HG03039 (cell line): Measurements from ENCODE around the gene CXXC5.

Source experiments
- ATAC-seq: cut with Tn5 transposase; IDR thresholded peaks from one replicate; pipeline ENCODE4 v1.9.1; 2021; ENCODE audit warnings: mild to moderate bottlenecking, moderate library complexity; ENCODE audit not compliant: unreplicated experiment

Gene CXXC5

DNA sequence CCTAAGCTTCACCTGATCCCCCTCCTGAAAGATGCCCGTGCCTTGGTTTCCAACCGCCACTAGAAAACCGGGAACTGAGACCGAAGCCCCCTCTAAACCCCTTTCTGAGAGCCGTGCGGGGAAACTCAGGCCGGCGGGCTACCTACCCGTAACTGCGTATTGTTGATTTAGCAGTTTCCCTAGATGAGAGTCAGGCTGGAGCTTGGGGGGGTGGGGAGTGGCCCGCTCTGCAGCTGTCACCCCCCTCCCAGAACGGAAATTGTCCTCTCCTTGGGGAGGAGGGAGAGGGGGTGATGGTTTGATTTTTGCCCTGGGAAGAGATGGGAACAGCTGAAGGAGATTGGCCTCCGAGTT lies 2.5 kb downstream of the CXXC5 start:
- no peak for ATAC-seq

DNA sequence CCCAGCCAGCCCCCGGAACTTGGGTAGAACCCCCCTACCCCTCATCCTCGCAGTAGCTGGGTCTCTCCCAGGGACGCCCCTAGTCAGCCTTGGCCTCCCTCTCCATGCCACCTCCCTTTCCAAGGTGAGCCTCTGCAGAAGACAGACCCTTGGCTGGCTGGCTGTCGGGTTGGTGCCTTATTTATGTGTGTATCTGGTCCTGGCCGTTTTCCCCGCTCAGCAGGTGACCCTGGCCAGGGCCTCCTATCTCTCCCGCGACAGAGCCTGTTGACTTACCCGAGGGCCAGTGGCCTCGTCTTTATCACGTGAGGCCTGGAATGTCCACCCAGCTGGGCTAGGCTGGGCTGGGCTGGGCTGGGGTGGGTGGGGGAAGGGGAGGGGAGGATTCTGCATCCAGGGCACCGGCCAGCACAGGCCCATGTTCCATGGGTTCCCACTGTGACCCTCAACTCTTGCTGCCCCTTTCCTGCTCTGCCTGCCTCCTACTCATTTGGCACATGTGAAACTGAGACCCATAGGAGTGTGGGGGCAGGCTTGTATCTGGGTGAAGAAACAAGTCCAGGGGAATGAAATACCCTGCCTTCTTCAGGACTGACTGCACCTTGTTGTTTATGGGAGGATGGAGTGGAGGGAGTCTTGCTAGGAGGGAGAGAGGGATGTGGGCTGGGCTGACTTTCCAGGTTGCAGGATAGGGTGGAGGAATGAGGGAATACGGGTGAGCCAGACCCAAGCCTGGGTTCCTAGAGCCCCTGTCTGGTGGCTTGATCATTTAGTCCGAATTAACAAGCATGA lies 3.1 kb downstream of the CXXC5 start:
- ATAC-seq: no peak

DNA sequence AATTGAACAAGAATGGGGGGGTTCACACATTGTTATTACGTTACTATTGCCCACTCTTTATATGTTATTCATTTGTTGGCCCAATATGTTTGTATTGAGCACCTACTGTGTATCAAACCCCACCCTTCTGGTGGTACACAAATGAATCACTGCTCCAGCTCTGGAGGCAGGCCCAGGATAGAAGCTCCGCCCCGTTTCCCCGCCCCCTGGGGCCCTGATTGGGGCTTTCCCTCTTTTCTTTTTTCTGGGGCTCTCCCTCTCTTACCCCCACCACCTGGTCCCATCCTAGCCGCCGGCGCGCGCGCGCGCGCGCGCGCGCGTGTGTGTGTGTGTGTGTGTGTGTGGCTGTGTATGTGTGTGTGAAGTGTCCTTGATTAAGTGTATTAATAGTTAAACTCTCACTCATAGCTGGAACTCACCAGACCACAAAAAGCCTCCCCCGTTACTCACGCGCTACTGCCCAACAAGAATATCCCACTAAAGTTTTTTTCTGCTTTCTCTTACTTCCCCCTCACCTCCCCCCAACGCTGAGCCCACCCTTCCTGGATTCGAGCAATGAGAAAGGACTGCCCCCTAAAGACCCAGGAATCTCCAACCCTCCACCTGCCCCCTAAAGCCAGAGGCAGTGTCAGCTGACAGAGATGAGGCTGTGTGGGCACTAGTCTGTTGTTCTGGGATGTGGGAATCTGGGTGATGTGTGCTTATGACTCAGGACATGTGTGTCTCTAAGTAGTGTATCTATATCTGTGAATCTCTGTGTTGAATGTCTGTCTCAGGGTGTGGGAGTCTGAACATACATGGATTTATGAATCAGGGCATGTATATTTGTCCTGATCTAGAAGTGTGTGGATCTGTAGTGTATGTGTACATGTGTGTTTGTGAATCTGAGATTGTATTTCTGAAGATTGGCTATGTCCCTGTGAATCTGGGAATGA lies 4.0 kb downstream of the CXXC5 start:
- peak; percentile 33 for ATAC-seq

DNA sequence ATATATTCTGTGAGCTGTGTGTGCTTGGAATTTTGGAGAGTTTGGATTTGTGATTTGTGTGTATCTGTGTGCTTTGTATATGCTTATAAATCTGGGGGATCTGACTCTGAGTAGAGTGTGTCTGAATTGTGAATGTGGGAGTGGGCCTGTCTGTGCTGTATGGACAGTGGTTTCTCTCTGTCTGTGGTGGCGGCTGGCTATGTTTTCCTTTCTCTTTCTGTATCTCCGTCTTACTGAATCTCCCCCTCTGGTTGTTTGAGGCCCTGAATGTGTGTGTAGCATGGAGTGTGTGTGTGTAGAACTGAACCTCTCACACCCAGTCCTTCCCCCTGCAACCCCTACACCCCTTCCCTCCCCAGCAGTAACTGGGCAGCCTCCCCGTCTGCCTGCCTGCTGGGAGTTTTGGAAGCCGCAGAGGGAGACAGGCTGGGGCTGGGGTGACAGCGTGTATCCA lies 4.7 kb downstream of the CXXC5 start:
- ATAC-seq: no peak

DNA sequence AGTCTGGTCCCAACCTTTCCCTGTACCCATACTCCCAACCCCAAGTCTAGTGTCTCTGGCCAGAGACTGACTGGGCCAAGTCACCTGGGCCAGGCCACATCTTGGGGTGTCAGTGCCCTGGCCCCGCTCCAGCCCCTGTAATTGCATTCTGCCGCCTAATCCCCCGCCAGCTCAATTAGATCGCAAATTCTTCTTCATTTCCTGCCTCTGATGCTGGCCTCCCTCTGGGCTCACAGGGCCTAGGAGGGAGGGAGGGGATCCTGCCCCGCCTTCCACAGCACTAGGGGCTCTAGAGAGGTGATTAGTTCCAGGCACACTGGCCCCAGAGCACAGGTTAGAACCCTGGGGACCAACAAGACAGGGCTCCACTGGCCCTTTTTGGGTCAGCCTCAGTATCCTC lies 5.5 kb downstream of the CXXC5 start:
- ATAC-seq: no peak

DNA sequence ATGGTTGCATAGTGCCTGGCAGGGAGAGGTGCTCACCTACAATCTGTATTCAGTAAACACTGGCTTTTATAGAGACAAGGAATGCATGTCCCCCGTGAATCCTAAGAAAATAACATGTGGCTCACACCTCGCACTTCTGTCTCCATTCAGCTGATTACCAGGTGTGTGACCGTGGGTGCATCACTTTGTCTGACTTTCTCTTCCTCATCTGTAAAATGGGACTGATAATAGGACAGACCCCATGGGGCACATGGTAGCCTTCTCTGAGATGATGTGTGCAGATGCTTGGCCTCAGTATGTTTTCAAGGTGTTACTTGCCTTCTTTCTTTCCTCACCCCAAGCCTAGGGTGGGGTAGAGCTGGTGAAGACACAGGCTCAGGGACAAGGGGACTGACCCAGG lies 6.3 kb downstream of the CXXC5 start:
- ATAC-seq: no peak

DNA sequence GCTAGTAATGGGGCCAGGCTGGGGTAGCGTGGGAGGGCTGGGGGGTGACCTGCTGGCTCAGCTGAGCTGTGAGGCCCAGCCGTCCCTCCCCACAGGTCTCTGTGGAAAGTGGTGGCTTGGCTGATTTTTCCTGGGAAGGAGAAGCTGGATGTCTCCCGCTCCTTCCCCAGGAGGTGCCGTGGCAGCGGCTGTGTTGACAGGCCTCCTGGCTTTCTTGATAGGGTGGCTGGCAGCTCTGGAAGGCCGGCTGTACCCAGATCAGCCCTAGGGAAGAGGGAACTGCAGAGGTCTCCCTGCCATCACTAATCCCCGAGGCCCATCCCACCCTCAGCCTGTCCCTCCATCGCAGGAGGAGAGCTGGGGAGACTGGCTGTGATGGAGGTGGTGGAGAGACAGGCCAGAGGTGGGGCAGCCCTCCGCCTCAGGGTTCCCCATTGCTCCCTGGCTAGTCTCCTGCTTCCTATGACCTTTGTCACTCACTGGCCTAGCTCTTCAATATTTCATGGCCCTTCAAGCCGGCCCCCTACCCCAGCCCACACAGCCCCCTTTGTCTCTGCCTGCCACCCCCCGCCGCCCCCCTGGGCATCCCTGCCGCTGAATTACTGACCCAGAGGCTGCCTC lies 6.8 kb downstream of the CXXC5 start:
- ATAC-seq: no peak

DNA sequence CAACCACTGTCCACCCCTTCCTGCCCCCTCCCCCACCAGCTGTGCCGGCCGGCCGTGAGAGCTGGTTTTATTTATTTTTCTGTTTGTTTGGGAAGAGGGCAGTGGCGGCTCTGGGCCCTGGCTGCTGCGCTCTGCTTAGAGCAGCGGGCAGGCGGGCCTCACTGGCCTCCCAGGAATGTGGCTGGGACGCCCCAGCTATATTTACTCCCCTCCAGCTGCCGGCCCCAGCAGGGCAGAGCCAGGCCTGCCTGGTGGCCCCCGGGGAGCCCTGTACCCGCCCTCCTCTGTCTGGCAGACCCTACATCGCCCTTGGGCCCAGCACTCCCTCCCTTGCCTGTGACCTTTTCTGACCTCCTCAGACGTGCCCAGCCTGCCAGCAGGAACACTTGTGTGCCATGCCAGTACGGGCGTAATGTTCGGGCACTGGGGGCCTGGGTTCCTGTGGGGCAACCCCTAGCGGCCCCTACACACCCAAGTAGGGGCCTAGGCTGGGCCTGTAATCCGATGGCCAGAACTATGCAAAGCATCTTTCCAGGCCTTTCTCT lies 7.7 kb downstream of the CXXC5 start:
- ATAC-seq: no peak

DNA sequence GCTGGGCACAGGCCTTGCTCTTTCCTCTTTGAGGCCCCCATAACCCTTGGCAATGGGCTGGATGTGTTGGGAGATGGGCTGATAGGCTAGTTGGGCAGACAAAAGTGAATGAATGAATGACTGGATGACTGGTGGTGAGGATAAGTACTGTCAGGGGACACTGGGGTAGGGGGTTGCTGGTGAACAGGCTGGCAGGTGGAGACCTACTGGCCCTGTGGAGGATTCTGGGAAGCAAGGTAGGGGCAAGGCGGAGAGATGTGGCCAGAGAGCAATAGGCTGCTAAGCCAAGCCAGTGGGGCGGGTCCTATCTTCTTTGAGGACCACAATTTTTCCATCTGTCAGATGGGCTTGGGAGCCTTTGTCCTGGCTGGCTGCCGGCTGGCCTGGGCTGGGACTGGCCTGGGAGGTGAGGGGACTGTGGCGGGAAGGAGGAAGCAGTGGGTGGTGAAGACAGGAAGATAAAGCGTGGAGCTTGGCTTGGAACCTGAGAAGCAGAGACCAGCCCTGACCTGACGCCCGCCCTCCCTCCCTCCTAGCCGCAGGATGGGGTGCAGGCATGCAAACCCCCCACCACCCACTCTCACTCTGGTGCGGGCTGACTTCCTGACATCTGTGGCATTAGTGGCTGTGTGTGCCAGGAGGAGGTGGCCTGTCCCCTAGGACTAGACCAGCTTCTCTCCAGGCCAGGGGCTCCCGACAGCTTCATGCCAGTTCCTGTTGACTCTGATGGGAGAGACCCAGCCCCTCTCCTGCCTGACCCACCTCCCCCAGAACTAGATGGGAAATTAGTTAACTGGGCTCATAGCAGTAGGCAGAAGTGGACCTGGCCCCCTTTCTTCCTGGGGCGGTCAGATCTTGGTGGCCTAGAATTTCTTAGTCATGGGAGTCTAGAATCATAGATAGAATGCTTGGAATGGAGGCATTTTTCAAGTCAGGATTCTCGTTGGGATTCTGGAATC lies 9.5 kb downstream of the CXXC5 start:
- no peak for ATAC-seq

DNA sequence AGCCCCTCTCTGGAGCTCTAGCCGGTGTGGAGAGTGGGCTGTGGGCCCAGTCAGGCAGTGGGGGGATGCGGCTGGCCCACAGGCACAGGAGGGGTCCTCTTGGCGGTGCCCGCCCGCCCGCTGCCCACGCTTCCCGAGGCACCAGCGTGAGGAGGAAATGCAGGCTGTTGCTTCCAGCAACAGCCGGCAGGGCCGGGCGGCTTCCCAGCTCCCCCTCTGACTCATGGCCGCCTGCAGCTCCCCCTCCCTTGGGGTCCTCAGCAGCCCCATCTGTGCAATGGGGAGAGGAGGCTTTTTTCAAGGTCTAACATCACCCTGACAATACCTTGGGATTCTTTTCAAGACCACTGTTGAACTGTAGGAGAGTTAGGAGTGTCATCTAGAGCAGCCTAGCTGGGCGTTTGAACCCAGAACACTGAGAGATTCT lies 10.4 kb downstream of the CXXC5 start:
- ATAC-seq: no peak

DNA sequence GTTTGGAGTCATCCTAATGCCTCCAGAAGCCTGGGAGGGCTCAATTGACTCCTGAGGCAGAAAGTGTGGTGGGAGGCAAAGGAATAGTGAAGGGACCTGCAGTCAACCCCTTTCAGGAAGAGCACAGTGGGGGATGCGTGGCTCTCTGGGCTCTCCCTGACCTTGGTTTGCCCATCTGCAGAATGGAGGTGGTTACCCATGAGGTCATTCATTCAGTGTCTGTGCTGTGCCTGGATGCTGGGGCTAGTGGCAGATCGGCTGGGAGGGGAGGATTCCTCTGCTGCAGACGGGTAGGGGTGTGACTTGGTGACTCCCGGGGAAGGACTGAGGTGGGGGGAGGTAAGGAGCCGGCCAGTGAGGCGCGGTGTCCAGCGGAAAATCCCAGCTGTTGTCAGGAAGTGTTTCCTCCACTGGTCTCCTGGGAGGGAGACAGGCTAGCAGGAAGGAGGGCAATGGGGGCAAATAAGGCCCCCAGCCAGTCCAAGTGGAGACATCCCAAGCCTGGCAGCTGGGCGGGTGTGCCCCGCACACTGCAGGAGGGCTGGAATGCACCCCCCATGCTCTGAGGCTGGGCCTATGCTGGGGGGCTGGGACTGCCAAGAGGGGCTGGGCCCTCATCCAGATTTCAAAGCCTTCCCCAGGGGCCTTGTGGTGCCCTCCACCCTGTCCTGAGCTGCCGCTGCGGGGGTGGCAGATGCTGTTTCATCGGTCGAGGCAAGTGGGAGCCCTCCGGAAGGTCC lies 10.9 kb downstream of the CXXC5 start:
- ATAC-seq: no peak

DNA sequence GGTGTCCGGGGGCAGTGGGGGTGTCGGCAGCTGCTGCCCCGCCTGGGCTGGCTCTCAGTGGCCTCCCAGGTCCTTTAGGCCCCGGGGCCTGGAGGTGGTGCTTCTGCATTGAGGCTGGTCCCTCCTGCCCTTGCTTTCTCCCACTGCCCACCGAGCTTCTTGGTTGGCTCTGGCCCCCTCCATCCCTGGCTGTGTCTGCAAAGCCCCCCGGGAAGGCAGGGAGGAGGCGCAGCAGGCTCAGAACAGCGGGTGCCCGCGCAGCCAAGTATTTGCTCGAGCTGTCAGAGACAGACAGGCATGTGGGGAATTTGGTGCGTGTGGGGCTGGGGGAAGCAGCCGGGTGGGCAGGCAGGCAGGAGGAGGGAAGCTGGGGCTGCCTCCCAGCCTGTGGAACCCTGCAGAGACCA lies 11.5 kb downstream of the CXXC5 start:
- ATAC-seq: no peak

DNA sequence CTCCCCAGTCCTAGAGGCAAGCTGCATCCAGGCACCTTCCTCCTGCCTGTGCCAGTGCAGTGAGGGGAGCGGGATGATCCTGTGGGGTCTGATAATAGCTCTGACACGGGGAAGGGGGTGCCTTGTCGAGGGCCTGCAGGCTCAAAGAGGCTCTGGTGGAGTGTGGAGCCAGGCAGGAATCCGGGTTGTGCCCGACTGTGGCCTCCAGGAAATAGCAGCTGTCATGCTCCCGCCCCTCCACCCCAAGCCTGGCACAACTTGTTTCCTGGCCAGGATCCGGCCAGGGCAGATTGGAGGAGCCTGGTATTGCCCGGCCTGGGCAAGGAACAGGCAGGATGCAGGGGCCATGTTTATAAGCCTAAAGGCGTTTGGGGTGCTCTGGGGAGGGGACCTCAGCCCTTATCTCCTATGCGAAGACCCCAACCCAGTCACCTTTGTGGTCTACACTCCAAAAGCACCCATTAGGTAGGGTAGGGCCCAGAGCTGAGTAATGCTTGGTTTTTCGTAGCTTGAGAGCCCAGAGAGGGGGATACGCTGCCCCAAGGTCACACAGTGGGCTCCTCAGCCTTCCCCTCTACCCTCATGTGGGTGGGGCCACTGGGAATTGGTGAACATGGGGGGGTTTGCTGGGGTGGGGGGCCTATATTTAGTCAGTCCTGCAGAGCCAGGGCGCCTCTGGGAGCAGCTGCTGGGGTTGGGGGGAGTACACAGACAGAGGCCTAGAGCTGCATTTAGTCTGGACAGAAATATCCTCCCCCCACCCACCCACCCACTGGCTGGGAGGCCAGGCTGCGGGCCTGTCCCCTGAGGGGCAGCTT lies 12.2 kb downstream of the CXXC5 start:
- ATAC-seq: no peak

DNA sequence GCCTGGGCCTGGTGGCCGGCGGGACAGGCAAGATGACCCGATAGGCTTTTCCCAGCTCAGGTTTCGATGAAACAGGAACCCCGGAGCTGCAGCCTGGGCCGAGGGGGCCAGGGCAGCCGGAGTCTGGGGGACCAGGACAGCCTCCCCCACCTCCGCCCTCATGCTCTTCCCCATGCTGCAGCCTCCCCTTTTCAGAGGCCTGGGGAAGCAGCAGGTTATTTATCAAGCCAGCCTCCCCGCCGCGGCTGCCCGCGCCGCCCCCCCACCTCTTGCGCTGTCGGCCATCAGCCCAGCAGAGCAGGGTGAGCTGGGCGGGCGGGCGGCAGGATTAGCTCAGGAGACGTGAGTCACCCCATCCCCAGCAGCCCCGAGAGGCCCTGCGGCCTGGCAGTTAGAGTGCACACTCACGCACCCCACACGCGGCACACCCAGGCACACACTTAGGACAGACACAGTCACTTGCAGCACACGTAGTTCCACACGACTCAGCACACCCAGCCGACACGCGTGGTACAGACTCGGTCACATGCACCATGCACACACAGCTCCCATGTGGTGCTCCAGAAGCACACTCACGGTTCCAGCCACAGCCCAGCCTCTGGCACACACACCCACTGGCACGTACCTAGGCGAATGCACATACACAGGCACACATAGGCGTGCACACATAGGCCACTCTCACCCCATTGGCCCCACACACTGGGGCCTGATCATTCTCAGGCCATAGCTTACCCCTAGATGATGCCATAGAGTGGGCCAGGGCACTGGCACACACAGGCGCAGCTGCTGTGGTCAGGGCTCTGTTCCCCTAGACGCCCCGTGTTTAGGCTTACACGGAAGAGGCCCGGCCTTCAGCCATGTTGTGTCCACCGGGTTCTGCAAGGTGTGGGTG lies 13.0 kb downstream of the CXXC5 start:
- ATAC-seq: no peak

DNA sequence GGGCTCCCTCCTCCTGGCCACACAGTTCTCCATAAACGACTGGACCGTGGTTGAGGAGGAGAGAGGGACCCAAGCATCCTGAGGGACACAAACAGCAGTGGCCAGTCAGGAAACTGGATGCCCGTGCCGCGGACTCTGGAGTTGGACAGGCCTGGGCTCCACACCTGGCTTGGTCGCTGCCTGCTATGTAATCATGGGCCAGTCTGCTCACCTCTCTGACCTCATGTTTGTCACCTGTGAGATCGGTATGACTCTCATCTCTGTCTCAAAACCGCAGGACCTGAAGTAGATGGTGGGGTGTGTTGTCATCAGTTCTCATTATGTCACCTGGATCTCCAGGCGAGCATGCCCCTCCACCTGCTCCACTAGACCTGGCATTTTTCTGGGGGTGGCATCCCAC lies 14.5 kb downstream of the CXXC5 start:
- ATAC-seq: no peak

DNA sequence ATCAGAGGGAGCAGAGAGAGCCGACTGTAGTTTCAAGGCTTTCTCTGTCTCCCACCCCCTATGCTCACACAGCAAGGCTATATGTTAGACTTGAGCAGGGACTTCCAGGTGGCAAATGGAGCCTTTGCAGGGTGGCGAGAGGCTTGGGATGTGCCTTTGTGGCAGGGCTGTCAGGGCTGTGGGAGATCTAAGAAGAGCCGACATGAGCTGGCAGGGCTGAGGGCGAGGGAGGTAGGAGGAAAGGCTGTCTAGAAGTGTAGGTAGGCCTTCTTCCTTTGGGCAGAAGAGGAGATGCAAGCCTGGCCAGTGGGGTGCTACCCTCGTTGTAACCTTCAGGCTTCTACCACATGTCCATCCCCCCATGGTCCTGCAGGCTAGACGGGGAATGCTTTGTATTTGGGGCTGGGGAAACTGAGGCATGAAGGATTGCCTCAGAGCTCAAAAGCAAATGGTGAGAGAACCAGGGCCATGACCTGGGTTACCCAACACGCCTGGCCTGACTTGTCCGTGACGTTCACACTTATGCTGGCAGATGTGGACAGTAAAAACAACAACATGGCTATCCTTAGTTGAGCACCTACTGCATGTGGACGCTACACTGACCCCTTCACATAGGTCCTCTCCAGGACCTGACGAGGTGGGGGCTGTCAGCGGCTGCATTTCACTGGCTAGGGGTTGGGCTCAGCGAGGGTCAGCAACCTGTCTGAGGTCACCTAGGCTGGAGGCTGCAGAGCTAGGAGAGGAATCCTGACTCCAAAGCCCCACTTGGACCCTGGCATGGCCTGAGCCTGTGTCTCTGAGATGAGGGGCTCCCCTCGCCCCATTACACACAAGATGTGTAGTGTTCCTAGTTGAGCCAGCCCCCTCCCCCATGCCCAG lies 15.3 kb downstream of the CXXC5 start:
- no peak for ATAC-seq
